Measurements from ENCODE around the gene ACTR3. TPM values are rescaled to one million over a fixed set of nuclear protein-coding genes. Genes with fewer than 3 reads are reported as not detected.

Gene ACTR3
- total RNA-seq, 4 donors from 2014 or later, result 163 to 198 (median 188) TPM

GRCh38 chr2:113979191-113980128 lies 89.6 kb downstream of the ACTR3 start:
- DNase-seq (ENCODE audit: extremely low spot score), result no peak
- H3K4me3 ChIP-seq, result no peak overlapping the region
- whole genome bisulfite sequencing, result 83% methylated on average over 53 of the region's 93 CpGs
- intact Hi-C loops (cut with DNase I), result no loop called here
- no peak for TF ChIP-seq POLR2A (IDR thresholded peaks at IDR 0.05; ENCODE audit: low read depth)
- TF ChIP-seq POLR2AphosphoS5 (IDR thresholded peaks at IDR 0.05), result no peak
- no peak for TF ChIP-seq EP300 (IDR thresholded peaks at IDR 0.05)
- TF ChIP-seq CTCF (IDR thresholded peaks at IDR 0.05), result peak in 2 of 3 experiments; percentile 46 to 61
- no peaks in the 10 kb centered on the region for H3K27me3 ChIP-seq
- H3K4me1 ChIP-seq, result peaks cover 0 to 9% (median 3%) of the 10 kb centered on the region in 4 donors
- peaks cover 0 to 9% (median 6%) of the 10 kb centered on the region in 4 donors for H3K36me3 ChIP-seq
- peaks cover 0 to 4% (median 2%) of the 10 kb centered on the region in 4 donors for H3K9me3 ChIP-seq
- H3K27ac ChIP-seq (replicated peaks in 1 of 4), result no peak overlapping the region

- intact Hi-C loops (cut with DNase I), result no loop called here
- Histone ChIP-seq H3K9me3 (peaks cover 0 to 4% (median 2%) of the 10 kb centered on the region in 4 donors), H3K27ac (replicated peaks in 1 of 4) (no peak overlapping the region), H3K27me3 (no peaks in the 10 kb centered on the region), H3K36me3 (peaks cover 0 to under 1% (median 0%) of the 10 kb centered on the region in 4 donors), H3K4me3 (no peak overlapping the region), H3K4me1 (peaks cover 0 to 9% (median 3%) of the 10 kb centered on the region in 4 donors)
- no peak for TF ChIP-seq EP300 (IDR thresholded peaks at IDR 0.05)
- no peak for TF ChIP-seq POLR2AphosphoS5 (IDR thresholded peaks at IDR 0.05)
- TF ChIP-seq POLR2A (IDR thresholded peaks at IDR 0.05; ENCODE audit: low read depth), result no peak
- TF ChIP-seq CTCF (IDR thresholded peaks at IDR 0.05), result no peak
- WGBS, result 91% methylated on average over 4 of the region's 4 CpGs
- no peak for DNase-seq (ENCODE audit: extremely low spot score)
Measured at GRCh38 chr2:113980946-113981345, 91.1 kb downstream of the ACTR3 start.

GRCh38 chr2:113981404-113982134 lies 91.7 kb downstream of the ACTR3 start:
- Histone ChIP-seq H3K36me3 (no peaks in the 10 kb centered on the region), H3K27ac (replicated peaks in 1 of 4) (no peak overlapping the region), H3K9me3 (peaks cover 0 to 4% (median 2%) of the 10 kb centered on the region in 4 donors), H3K27me3 (no peaks in the 10 kb centered on the region), H3K4me1 (peaks cover 0 to 9% (median 3%) of the 10 kb centered on the region in 4 donors), H3K4me3 (no peak overlapping the region)
- no peak for TF ChIP-seq EP300 (IDR thresholded peaks at IDR 0.05)
- intact Hi-C loops (cut with DNase I), result no loop called here
- no peak for DNase-seq (ENCODE audit: extremely low spot score)
- WGBS, result 88% methylated on average over 8 of the region's 8 CpGs

GRCh38 chr2:113985554-113986397 lies 95.9 kb downstream of the ACTR3 start:
- Histone ChIP-seq H3K4me3 (no peak overlapping the region), H3K36me3 (no peaks in the 10 kb centered on the region), H3K4me1 (no peaks in the 10 kb centered on the region), H3K9me3 (no peaks in the 10 kb centered on the region), H3K27me3 (no peaks in the 10 kb centered on the region), H3K27ac (replicated peaks in 1 of 4) (no peak overlapping the region)
- no peak for DNase-seq (ENCODE audit: extremely low spot score)
- 91% methylated on average over 7 of the region's 7 CpGs for WGBS
- TF ChIP-seq EP300 (IDR thresholded peaks at IDR 0.05) (no peak), CTCF (IDR thresholded peaks at IDR 0.05) (no peak), POLR2A (IDR thresholded peaks at IDR 0.05; ENCODE audit: low read depth) (no peak), POLR2AphosphoS5 (IDR thresholded peaks at IDR 0.05) (no peak)
- intact Hi-C loops (cut with DNase I), result no loop called here
